Effector memory CD4-positive, alpha-beta T cell (primary cell): ENCODE measurements around the gene CLEC3B.

Experiments
- DNase-seq, 3 donors: peaks; one replicate each; pipeline ENCODE4 v3.0.0-alpha.2; 2020
- H3K27ac ChIP-seq: 2 replicates; pipeline ENCODE4 v1.7.0; 2013; ENCODE audit warnings: mild to moderate bottlenecking, low read length, moderate library complexity; ENCODE audit not compliant: insufficient read depth, poor library complexity, severe bottlenecking
- H3K27me3 ChIP-seq: replicated peaks from 2 replicates; pipeline ENCODE4 v1.7.0; 2013; ENCODE audit warnings: mild to moderate bottlenecking, low read length; ENCODE audit not compliant: insufficient read depth, control insufficient read depth, poor library complexity, severe bottlenecking
- H3K36me3 ChIP-seq: 2 replicates; pipeline ENCODE4 v1.7.0; 2013; ENCODE audit warnings: mild to moderate bottlenecking, low read length, moderate library complexity; ENCODE audit not compliant: control insufficient read depth, insufficient read depth
- H3K4me1 ChIP-seq: 2 replicates; pipeline ENCODE4 v1.7.0; 2013; ENCODE audit warnings: low read length, mild to moderate bottlenecking; ENCODE audit not compliant: control insufficient read depth, insufficient read depth, poor library complexity, severe bottlenecking
- H3K4me3 ChIP-seq: 2 replicates; pipeline ENCODE4 v1.7.0; 2013; ENCODE audit warnings: low read length, low read depth, mild to moderate bottlenecking; ENCODE audit not compliant: insufficient read depth, poor library complexity, severe bottlenecking
- H3K9me3 ChIP-seq: 2 replicates; pipeline ENCODE4 v1.7.0; 2013; ENCODE audit warnings: mild to moderate bottlenecking, low read length, moderate library complexity; ENCODE audit not compliant: control insufficient read depth

CLEC3B gene

GRCh38 chr3:45016916-45017315, 9.2 kb upstream of the CLEC3B start:
- peaks cover 25% of the 10 kb centered on the region for H3K4me1 ChIP-seq
- no peak for DNase-seq
- no peaks in the 10 kb centered on the region for H3K9me3 ChIP-seq
- no peak overlapping the region for H3K27ac ChIP-seq
- peaks cover 3% of the 10 kb centered on the region for H3K36me3 ChIP-seq
- no peaks in the 10 kb centered on the region for H3K27me3 ChIP-seq
- no peak overlapping the region for H3K4me3 ChIP-seq

- Histone ChIP-seq H3K4me1 (peaks cover 16% of the 10 kb centered on the region), H3K27ac (no peak overlapping the region), H3K36me3 (no peaks in the 10 kb centered on the region), H3K9me3 (no peaks in the 10 kb centered on the region), H3K4me3 (no peak overlapping the region), H3K27me3 (no peaks in the 10 kb centered on the region)
- DNase-seq: no peak
These were observed 8.3 kb upstream of the CLEC3B start for GRCh38 chr3:45017821-45018220.

DNA sequence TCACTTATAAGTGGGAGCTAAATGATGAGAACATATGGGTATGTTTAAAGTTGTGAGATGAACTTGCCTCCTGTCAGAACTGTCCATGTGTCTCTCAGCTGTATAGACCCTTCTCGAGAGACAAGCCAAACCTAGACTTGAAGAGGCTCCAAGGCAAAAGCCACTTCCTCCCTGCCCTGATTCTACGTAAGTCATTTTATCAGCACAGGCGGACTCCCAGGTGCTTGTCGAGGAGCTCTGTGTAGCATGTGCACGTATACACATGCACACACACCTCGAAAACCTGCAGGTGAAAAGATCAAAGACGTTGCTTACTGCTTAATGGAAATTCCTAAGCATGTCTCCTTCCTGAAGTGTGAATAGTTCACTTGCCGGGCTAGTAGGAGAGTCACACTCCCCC, 5.6 kb upstream of the CLEC3B start:
- H3K4me3 ChIP-seq: no peak overlapping the region
- H3K4me1 ChIP-seq: peaks cover 15% of the 10 kb centered on the region
- H3K36me3 ChIP-seq: no peaks in the 10 kb centered on the region
- H3K9me3 ChIP-seq: no peaks in the 10 kb centered on the region
- no peak overlapping the region for H3K27ac ChIP-seq
- H3K27me3 ChIP-seq: no peaks in the 10 kb centered on the region
- no peak for DNase-seq

DNA sequence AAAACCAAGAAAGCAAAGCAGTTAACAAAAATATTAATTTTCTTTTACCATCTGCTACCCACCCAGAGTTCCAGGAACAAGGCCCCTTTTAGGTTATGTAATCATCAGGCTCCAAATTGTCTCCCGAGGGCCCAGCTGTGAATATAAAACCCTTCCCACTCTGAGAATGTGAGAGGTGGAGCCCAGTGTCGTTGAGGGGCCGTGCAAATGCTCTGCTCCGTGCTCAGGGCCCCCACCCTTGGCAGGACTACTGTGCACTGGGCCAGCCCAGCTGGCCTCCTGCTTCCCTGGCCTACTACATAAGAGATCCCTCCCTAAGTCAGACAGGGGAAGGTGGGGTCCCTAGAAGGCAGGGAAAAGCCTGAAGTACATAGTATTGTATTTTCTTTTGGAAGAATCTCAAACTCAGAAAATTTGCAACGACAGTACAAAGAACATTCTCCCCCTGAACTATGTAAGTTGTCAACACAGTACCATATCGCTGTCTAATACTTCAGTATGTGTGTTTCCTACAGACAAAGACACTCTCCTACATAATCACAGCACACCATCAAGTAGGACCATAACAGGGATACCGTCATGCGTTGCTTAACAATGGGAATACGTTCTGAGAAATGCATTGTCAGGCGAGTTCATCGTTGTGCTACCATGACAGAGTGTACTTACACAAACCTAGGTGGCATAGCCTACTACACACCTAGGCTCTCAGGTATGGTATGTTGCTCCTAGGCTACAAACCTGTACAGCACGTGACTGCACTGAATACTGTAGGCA, 4.4 kb upstream of the CLEC3B start:
- H3K4me3 ChIP-seq: no peak overlapping the region
- no peaks in the 10 kb centered on the region for H3K36me3 ChIP-seq
- no peaks in the 10 kb centered on the region for H3K9me3 ChIP-seq
- H3K27ac ChIP-seq: no peak overlapping the region
- no peaks in the 10 kb centered on the region for H3K27me3 ChIP-seq
- H3K4me1 ChIP-seq: peaks cover 15% of the 10 kb centered on the region
- no peak for DNase-seq

DNA sequence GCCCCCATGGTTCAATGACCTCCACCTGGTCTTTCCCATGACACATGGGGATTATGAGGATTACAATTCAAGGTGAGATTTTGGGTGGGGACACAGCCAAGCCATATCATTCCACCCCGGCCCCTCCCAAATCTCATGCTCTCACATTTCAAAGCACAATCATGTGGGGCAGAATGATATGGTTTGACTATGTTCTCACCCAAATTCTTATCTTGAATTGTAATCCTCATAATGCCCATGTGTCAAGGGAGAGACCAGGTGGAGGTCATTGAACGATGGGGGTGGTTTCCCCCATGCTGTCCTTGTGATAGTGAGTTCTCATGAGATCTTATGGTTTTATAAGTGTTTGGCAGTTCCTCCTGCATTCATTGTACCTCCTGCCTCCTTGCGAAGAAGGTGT, 2.4 kb upstream of the CLEC3B start:
- Histone ChIP-seq H3K27me3 (no peaks in the 10 kb centered on the region), H3K36me3 (no peaks in the 10 kb centered on the region), H3K27ac (no peak overlapping the region), H3K4me3 (no peak overlapping the region), H3K9me3 (no peaks in the 10 kb centered on the region), H3K4me1 (peaks cover 15% of the 10 kb centered on the region)
- DNase-seq: no peak

GRCh38 chr3:45024542-45025255, 1.4 kb upstream of the CLEC3B start:
- no peak for DNase-seq

DNA sequence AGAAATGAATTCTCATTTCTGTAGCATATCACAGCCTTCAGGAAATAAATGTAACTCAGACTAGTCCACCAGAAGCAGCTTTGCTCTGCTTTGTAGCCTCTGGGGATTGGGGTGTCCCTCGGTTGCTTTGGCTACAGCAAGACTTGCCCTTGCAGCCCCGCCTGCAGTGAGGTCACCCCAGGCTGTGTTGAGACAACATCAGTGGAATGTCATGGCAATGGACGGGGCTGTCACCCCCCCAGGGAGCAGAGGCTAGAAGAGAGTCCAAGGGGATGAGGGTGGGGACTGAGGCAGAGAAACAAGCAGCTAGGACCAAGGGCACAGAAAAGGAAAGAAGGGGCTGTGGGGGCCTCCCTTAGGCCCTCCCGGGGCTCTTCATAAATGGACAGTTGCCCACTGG, 854 bp downstream of the CLEC3B start:
- H3K4me1 ChIP-seq: no peaks in the 10 kb centered on the region
- no peaks in the 10 kb centered on the region for H3K27me3 ChIP-seq
- no peaks in the 10 kb centered on the region for H3K36me3 ChIP-seq
- H3K4me3 ChIP-seq: no peak overlapping the region
- no peak for DNase-seq
- no peak overlapping the region for H3K27ac ChIP-seq
- no peaks in the 10 kb centered on the region for H3K9me3 ChIP-seq

More at GRCh38 chr3:45024542-45025255, 1.4 kb upstream of the CLEC3B start:
- Histone ChIP-seq H3K27me3 (no peaks in the 10 kb centered on the region), H3K4me3 (no peak overlapping the region), H3K9me3 (no peaks in the 10 kb centered on the region), H3K36me3 (no peaks in the 10 kb centered on the region), H3K27ac (no peak overlapping the region), H3K4me1 (peaks cover 15% of the 10 kb centered on the region)

- no peak for DNase-seq
- Histone ChIP-seq H3K4me3 (no peak overlapping the region), H3K36me3 (no peaks in the 10 kb centered on the region), H3K9me3 (no peaks in the 10 kb centered on the region), H3K4me1 (no peaks in the 10 kb centered on the region), H3K27ac (no peak overlapping the region), H3K27me3 (no peaks in the 10 kb centered on the region)
These were observed 1.3 kb downstream of the CLEC3B start for GRCh38 chr3:45027441-45027840.

- Histone ChIP-seq H3K27me3 (no peaks in the 10 kb centered on the region), H3K9me3 (no peaks in the 10 kb centered on the region), H3K4me1 (no peaks in the 10 kb centered on the region), H3K4me3 (no peak overlapping the region), H3K36me3 (no peaks in the 10 kb centered on the region), H3K27ac (no peak overlapping the region)
- no peak for DNase-seq
These were observed 3.1 kb downstream of the CLEC3B start for GRCh38 chr3:45029216-45029615.

GRCh38 chr3:45029661-45030060, 3.6 kb downstream of the CLEC3B start:
- Histone ChIP-seq H3K4me3 (no peak overlapping the region), H3K4me1 (peaks cover 2% of the 10 kb centered on the region), H3K27ac (no peak overlapping the region), H3K36me3 (no peaks in the 10 kb centered on the region), H3K27me3 (no peaks in the 10 kb centered on the region), H3K9me3 (no peaks in the 10 kb centered on the region)
- DNase-seq: no peak
